ENCODE results near the gene NOC3L.

Gene NOC3L

GRCh38 chr10:94287336-94287735 lies 75.4 kb downstream of the NOC3L start:
- TF ChIP-seq EZH2phosphoT487 (IDR thresholded peaks at IDR 0.05; ENCODE audit: borderline replicate concordance, low read length): no peak
- no peak for TF ChIP-seq CTCF (IDR thresholded peaks at IDR 0.05; ENCODE audit: low read depth, low read length, poor library complexity, severe bottlenecking)
- Histone ChIP-seq H4K20me1 (ENCODE audit: control insufficient read depth, insufficient read depth, low read depth, low read length) (no peaks in the 10 kb centered on the region), H3K27me3 (ENCODE audit: control insufficient read depth, low read length) (peaks cover 21% of the 10 kb centered on the region; the same call in 1 of the 2 replicates), H3K27ac (ENCODE audit: low read depth, low read length) (no peak overlapping the region), H3K36me3 (ENCODE audit: control insufficient read depth, low read length) (no peaks in the 10 kb centered on the region), H3K4me1 (ENCODE audit: control insufficient read depth, low read length) (no peaks in the 10 kb centered on the region), H3K4me3 (ENCODE audit: low read length) (no peak overlapping the region), H3F3A (ENCODE audit: control insufficient read depth, insufficient read depth) (no peaks in the 10 kb centered on the region), H3K79me2 (ENCODE audit: control insufficient read depth, low read length) (no peaks in the 10 kb centered on the region), H3K9me3 (ENCODE audit: control insufficient read depth, insufficient read depth, low read length) (no peaks in the 10 kb centered on the region), H3K9me2 (replicated peaks; ENCODE audit: control insufficient read depth, low read length) (no peaks in the 10 kb centered on the region), H3K4me2 (ENCODE audit: low read length) (no peak overlapping the region)

- H3K36me3 ChIP-seq (ENCODE audit: control insufficient read depth, low read length): no peaks in the 10 kb centered on the region
- no peaks in the 10 kb centered on the region for H3K9me2 ChIP-seq (replicated peaks; ENCODE audit: control insufficient read depth, low read length)
- no peaks in the 10 kb centered on the region for H3K79me2 ChIP-seq (ENCODE audit: control insufficient read depth, low read length)
- peaks cover 21% of the 10 kb centered on the region; the same call in 1 of the 2 replicates for H3K27me3 ChIP-seq (ENCODE audit: control insufficient read depth, low read length)
- no peaks in the 10 kb centered on the region for H3K4me1 ChIP-seq (ENCODE audit: control insufficient read depth, low read length)
- no peaks in the 10 kb centered on the region for H3K9me3 ChIP-seq (ENCODE audit: control insufficient read depth, insufficient read depth, low read length)
- no peak overlapping the region for H3K27ac ChIP-seq (ENCODE audit: low read depth, low read length)
- H4K20me1 ChIP-seq (ENCODE audit: control insufficient read depth, insufficient read depth, low read depth, low read length): no peaks in the 10 kb centered on the region
- no peaks in the 10 kb centered on the region for H3F3A ChIP-seq (ENCODE audit: control insufficient read depth, insufficient read depth)
- no peak overlapping the region for H3K4me3 ChIP-seq (ENCODE audit: low read length)
- no peak overlapping the region for H3K4me2 ChIP-seq (ENCODE audit: low read length)
- TF ChIP-seq CTCF (IDR thresholded peaks at IDR 0.05; ENCODE audit: low read depth, low read length, poor library complexity, severe bottlenecking) (no peak), EZH2phosphoT487 (IDR thresholded peaks at IDR 0.05; ENCODE audit: borderline replicate concordance, low read length) (no peak)
These were observed 75.8 kb downstream of the NOC3L start for GRCh38 chr10:94286901-94287300.

GRCh38 chr10:94285271-94285670 lies 77.5 kb downstream of the NOC3L start:
- TF ChIP-seq EZH2phosphoT487 (IDR thresholded peaks at IDR 0.05; ENCODE audit: borderline replicate concordance, low read length) (no peak), CTCF (IDR thresholded peaks at IDR 0.05; ENCODE audit: low read depth, low read length, poor library complexity, severe bottlenecking) (no peak)
- H3K4me3 ChIP-seq (ENCODE audit: low read length): no peak overlapping the region
- H4K20me1 ChIP-seq (ENCODE audit: control insufficient read depth, insufficient read depth, low read depth, low read length): no peaks in the 10 kb centered on the region
- H3K4me2 ChIP-seq (ENCODE audit: low read length): no peak overlapping the region
- no peaks in the 10 kb centered on the region for H3K9me3 ChIP-seq (ENCODE audit: control insufficient read depth, insufficient read depth, low read length)
- peaks cover 15% of the 10 kb centered on the region; the same call in 1 of the 2 replicates for H3K27me3 ChIP-seq (ENCODE audit: control insufficient read depth, low read length)
- H3K9me2 ChIP-seq (replicated peaks; ENCODE audit: control insufficient read depth, low read length): no peaks in the 10 kb centered on the region
- no peaks in the 10 kb centered on the region for H3K4me1 ChIP-seq (ENCODE audit: control insufficient read depth, low read length)
- no peak overlapping the region for H3K27ac ChIP-seq (ENCODE audit: low read depth, low read length)
- no peaks in the 10 kb centered on the region for H3K79me2 ChIP-seq (ENCODE audit: control insufficient read depth, low read length)
- no peaks in the 10 kb centered on the region for H3F3A ChIP-seq (ENCODE audit: control insufficient read depth, insufficient read depth)
- no peaks in the 10 kb centered on the region for H3K36me3 ChIP-seq (ENCODE audit: control insufficient read depth, low read length)
